ENCODE measurements around the gene CAMK1G.

The CAMK1G gene

GRCh38 chr1:209607102-209607794 lies 23.7 kb downstream of the CAMK1G start:
- no peak overlapping the region for H3K4me3 ChIP-seq
- TF ChIP-seq, protein P1, sequence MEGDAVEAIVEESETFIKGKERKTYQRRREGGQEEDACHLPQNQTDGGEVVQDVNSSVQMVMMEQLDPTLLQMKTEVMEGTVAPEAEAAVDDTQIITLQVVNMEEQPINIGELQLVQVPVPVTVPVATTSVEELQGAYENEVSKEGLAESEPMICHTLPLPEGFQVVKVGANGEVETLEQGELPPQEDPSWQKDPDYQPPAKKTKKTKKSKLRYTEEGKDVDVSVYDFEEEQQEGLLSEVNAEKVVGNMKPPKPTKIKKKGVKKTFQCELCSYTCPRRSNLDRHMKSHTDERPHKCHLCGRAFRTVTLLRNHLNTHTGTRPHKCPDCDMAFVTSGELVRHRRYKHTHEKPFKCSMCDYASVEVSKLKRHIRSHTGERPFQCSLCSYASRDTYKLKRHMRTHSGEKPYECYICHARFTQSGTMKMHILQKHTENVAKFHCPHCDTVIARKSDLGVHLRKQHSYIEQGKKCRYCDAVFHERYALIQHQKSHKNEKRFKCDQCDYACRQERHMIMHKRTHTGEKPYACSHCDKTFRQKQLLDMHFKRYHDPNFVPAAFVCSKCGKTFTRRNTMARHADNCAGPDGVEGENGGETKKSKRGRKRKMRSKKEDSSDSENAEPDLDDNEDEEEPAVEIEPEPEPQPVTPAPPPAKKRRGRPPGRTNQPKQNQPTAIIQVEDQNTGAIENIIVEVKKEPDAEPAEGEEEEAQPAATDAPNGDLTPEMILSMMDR (IDR thresholded peaks at IDR 0.05): no peak
- H3K27ac ChIP-seq: no peak overlapping the region

DNA sequence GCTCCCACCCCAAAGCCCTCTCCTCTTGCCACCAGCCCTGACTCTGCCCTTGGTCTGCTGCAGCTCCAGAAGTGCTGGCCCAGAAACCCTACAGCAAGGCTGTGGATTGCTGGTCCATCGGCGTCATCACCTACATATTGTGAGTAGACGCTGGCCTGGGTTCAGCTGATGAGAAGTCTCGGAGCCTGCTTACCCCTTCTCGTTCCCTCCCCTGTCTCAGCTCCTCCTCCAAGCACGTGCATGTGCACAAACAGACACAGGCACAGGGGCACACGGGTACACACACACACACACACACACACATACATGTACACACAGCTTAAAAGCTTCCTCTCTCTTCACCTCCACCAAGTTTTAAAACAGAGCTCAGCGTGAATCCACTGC lies 24.3 kb downstream of the CAMK1G start:
- TF ChIP-seq, protein P1 (IDR thresholded peaks at IDR 0.05): no peak
- no peak for DNase-seq (ENCODE audit: low spot score)
- Histone ChIP-seq H3K4me3 (no peak overlapping the region), H3K27ac (no peak overlapping the region)

More at GRCh38 chr1:209607102-209607794, 23.7 kb downstream of the CAMK1G start:
- no peak for DNase-seq (ENCODE audit: low spot score)

DNA sequence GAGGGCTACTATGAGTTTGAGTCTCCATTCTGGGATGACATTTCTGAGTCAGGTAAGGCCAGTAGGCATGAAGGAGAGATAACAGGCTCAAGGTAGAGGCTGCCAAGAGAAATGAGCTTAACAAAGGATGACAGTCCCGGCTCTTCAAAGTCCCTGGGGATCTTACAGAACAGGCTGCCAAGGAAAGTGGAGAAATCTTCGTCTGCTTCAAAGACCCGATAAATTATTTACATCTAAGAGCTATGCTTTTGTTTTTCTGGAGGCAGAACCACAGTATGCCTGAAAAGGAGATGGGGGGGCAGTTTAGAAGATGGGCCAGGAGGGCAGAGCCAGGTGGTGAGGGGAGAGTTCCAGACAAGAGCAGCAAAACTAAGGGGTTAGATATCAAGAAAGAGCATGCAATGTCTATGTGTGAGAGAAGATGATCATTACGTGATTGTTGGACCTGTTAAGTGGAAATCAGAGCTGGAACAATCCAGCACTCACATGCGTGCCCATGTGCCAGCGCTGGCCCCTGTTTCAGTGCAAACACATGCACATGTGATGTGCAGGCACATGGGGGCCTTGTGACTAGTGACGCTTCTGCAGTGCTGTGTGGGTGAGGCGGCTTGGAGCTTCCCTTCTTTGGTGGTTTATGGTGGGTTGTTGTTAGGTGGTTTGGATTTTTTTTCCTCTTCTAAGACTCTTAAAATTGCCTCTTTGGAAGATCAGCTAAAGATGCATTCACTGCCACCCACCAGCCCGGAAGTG lies 25.7 kb downstream of the CAMK1G start:
- TF ChIP-seq, protein P1 (IDR thresholded peaks at IDR 0.05): no peak
- H3K27ac ChIP-seq: no peak overlapping the region
- DNase-seq (ENCODE audit: low spot score): no peak
- no peak overlapping the region for H3K4me3 ChIP-seq

GRCh38 chr1:209609791-209610630 lies 26.5 kb downstream of the CAMK1G start:
- DNase-seq (ENCODE audit: low spot score): no peak
- Histone ChIP-seq H3K27ac (no peak overlapping the region), H3K4me3 (no peak overlapping the region)
- TF ChIP-seq, protein P1 (IDR thresholded peaks at IDR 0.05): no peak

- Histone ChIP-seq H3K27ac (no peak overlapping the region), H3K4me3 (no peak overlapping the region)
- TF ChIP-seq, protein P1 (IDR thresholded peaks at IDR 0.05): no peak
- DNase-seq (ENCODE audit: low spot score): no peak
Observed at GRCh38 chr1:209610631-209610905, 27.1 kb downstream of the CAMK1G start.

DNA sequence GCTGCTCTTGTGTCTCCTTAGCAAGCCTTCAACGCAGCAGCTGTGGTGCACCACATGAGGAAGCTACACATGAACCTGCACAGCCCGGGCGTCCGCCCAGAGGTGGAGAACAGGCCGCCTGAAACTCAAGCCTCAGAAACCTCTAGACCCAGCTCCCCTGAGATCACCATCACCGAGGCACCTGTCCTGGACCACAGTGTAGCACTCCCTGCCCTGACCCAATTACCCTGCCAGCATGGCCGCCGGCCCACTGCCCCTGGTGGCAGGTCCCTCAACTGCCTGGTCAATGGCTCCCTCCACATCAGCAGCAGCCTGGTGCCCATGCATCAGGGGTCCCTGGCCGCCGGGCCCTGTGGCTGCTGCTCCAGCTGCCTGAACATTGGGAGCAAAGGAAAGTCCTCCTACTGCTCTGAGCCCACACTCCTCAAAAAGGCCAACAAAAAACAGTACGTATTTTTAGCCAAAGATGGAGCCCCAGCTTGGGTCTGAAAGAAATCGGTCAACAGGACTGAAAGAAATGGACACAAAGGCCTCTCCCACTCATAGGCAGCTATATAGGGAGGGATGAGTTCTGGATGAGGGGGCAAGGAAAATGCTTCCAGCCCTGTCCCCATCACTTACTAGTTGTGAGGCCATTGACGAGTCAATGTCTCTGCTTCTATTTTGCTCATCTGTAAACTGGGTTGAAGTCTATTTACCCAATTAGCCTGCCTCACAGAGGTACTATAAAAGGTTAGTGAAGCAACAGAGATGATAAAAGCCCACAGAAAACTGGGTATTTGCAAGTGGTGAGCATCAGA lies 28.5 kb downstream of the CAMK1G start:
- H3K4me3 ChIP-seq: no peak overlapping the region
- no peak for DNase-seq (ENCODE audit: low spot score)
- TF ChIP-seq, protein P1 (IDR thresholded peaks at IDR 0.05): no peak
- no peak overlapping the region for H3K27ac ChIP-seq

Measured in coronary artery (tissue), 2 donors.